Measurements from ENCODE around the gene DRC7. TPM values are rescaled to one million over a fixed set of nuclear protein-coding genes. Genes with fewer than 3 reads are reported as not detected.

The DRC7 gene
- polyA plus RNA-seq, 1 of the 3 experiments (the other 2 are of a cell fraction) = 0.58 TPM

DNA sequence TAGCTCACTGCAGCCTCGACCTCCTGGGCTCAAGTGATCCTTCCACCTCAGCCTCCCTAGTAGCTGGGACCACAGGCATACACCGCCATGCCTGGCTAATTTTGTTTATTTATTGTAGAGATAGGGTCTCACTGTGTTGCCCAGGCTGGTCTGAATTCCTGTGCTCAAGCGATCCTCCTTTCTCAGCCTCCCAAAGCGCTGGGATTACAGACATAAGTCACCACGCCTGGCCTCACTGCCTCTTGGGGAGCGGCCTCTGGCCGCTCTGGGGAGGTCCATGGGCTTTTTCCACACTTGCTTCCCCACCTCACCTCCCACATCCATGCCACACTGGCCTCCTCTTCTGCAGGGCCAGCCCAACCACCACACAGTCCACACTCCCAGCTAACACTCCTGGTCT is 44.8 kb upstream of the DRC7 start:
- DNase-seq = no peak
- Histone ChIP-seq H3K79me2 (ENCODE audit: insufficient read depth) (no peaks in the 10 kb centered on the region), H3K9ac (no peak overlapping the region), H2AFZ (ENCODE audit: low read depth) (no peak overlapping the region), H3K9me3 (no peaks in the 10 kb centered on the region), H3K27ac (ENCODE audit: low read depth in 2 of 2, low read length in 1 of 2) (no peak overlapping the region), H3F3A (replicated peaks; ENCODE audit: insufficient read depth) (peaks cover 3% of the 10 kb centered on the region), H3K27me3 (ENCODE audit: insufficient read depth) (no peaks in the 10 kb centered on the region), H3K4me3 (ENCODE audit: low read depth in 2 of 2, low read length in 1 of 2) (no peak overlapping the region), H3K4me1 (ENCODE audit: control insufficient read depth in 1 of 2, insufficient read depth in 2 of 2, low read depth in 1 of 2, low read length in 1 of 2) (peaks cover 0 to 4% of the 10 kb centered on the region in 2 experiments; a peak in 1 of 4 replicates), H3K36me3 (replicated peaks in 1 of 2; ENCODE audit: control insufficient read depth in 1 of 2, insufficient read depth in 2 of 2, low read length in 1 of 2) (no peaks in the 10 kb centered on the region), H3K4me2 (no peak overlapping the region), H3K9me2 (no peaks in the 10 kb centered on the region), H4K20me1 (ENCODE audit: insufficient read depth) (no peaks in the 10 kb centered on the region)
- no peak for TF ChIP-seq RAD21 (IDR thresholded peaks at IDR 0.05; ENCODE audit: low read length)
- TF ChIP-seq EP300 (IDR thresholded peaks at IDR 0.05; ENCODE audit: borderline replicate concordance in 1 of 2, low read depth in 1 of 2, low read length in 1 of 2) = no peak
- TF ChIP-seq, protein P1, sequence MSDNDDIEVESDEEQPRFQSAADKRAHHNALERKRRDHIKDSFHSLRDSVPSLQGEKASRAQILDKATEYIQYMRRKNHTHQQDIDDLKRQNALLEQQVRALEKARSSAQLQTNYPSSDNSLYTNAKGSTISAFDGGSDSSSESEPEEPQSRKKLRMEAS (IDR thresholded peaks at IDR 0.05; ENCODE audit: low read depth) = no peak
- TF ChIP-seq CHD2 (IDR thresholded peaks at IDR 0.05; ENCODE audit: low read length, partially characterized antibody) = no peak
- TF ChIP-seq, protein P2, sequence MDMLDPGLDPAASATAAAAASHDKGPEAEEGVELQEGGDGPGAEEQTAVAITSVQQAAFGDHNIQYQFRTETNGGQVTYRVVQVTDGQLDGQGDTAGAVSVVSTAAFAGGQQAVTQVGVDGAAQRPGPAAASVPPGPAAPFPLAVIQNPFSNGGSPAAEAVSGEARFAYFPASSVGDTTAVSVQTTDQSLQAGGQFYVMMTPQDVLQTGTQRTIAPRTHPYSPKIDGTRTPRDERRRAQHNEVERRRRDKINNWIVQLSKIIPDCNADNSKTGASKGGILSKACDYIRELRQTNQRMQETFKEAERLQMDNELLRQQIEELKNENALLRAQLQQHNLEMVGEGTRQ (IDR thresholded peaks at IDR 0.05; ENCODE audit: borderline replicate concordance, low read depth, low read length) = no peak
- TF ChIP-seq MEF2A (IDR thresholded peaks at IDR 0.05; ENCODE audit: borderline replicate concordance, low read depth) = no peak
- no peak for TF ChIP-seq SIN3A (IDR thresholded peaks at IDR 0.05; ENCODE audit: borderline replicate concordance, low read depth, low read length)
- TF ChIP-seq, protein P3, sequence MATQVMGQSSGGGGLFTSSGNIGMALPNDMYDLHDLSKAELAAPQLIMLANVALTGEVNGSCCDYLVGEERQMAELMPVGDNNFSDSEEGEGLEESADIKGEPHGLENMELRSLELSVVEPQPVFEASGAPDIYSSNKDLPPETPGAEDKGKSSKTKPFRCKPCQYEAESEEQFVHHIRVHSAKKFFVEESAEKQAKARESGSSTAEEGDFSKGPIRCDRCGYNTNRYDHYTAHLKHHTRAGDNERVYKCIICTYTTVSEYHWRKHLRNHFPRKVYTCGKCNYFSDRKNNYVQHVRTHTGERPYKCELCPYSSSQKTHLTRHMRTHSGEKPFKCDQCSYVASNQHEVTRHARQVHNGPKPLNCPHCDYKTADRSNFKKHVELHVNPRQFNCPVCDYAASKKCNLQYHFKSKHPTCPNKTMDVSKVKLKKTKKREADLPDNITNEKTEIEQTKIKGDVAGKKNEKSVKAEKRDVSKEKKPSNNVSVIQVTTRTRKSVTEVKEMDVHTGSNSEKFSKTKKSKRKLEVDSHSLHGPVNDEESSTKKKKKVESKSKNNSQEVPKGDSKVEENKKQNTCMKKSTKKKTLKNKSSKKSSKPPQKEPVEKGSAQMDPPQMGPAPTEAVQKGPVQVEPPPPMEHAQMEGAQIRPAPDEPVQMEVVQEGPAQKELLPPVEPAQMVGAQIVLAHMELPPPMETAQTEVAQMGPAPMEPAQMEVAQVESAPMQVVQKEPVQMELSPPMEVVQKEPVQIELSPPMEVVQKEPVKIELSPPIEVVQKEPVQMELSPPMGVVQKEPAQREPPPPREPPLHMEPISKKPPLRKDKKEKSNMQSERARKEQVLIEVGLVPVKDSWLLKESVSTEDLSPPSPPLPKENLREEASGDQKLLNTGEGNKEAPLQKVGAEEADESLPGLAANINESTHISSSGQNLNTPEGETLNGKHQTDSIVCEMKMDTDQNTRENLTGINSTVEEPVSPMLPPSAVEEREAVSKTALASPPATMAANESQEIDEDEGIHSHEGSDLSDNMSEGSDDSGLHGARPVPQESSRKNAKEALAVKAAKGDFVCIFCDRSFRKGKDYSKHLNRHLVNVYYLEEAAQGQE (IDR thresholded peaks at IDR 0.05; ENCODE audit: low read depth, low read length) = no peak
- POLR2A ChIA-PET = interaction anchor here (1.3 kb wide), 1 partner anchor 11 kb away, joined by 3 read pairs; no protein-coding TSS in a partner anchor
- CTCF ChIA-PET = interaction anchor here (0.6 to 6.3 kb wide), 37 partner anchors 9 to 337 kb away, joined by 3 to 129 read pairs (median 4); partner anchors contain the start of genes ADGRG3 and KATNB1
- WGBS (ENCODE audit: low lambda C conversion rate) = 82% methylated on average over 7 of the region's 7 CpGs

DNA sequence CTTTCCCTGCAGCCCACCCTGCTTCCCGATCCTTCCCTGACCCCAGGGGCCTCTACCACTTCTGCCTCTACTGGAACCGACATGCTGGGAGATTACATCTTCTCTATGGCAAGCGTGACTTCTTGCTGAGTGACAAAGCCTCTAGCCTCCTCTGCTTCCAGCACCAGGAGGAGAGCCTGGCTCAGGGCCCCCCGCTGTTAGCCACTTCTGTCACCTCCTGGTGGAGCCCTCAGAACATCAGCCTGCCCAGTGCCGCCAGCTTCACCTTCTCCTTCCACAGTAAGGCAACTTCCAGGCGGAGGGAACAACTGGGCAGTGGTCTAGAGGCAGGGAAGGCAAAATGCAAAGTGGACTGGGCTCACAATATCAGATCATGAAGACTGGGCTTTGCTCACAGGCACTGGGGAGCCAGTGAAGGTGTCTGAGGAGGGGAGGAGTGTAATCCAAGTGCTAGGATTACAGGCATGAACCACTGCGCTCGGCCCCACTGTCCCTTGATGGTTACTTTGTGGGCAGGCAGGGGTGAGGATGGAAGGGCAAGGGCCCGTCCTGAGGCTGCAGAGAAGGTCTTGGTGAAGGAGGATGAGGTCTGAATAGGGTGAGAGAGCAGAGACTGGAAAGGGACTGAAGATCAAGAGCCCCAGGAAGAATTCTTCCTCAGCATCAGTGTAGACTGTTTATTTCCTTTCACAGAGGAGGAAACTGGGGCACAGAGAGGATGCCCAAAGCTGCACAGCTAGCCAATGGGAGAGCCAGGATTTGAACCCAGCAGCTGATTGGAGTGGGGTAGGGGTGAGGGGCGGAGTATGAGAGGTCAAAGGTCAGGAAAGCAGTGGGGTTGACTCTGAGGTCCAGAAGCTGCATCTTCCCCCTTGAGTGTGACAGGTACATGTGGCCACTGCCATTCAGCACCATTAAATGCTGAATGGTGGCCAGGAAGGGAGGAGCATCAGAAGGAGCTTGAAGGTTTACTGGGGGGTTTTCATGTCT is 43.0 kb upstream of the DRC7 start:
- Histone ChIP-seq H3K36me3 (replicated peaks in 1 of 2; ENCODE audit: control insufficient read depth in 1 of 2, insufficient read depth in 2 of 2, low read length in 1 of 2) (no peaks in the 10 kb centered on the region), H3K79me2 (ENCODE audit: insufficient read depth) (no peaks in the 10 kb centered on the region), H3F3A (replicated peaks; ENCODE audit: insufficient read depth) (peaks cover 3% of the 10 kb centered on the region), H3K27ac (ENCODE audit: low read depth in 2 of 2, low read length in 1 of 2) (no peak overlapping the region), H3K9me2 (no peaks in the 10 kb centered on the region), H4K20me1 (ENCODE audit: insufficient read depth) (no peaks in the 10 kb centered on the region), H3K9ac (no peak overlapping the region), H3K9me3 (no peaks in the 10 kb centered on the region), H3K4me2 (no peak overlapping the region), H3K4me3 (ENCODE audit: low read depth in 2 of 2, low read length in 1 of 2) (no peak overlapping the region), H3K4me1 (ENCODE audit: control insufficient read depth in 1 of 2, insufficient read depth in 2 of 2, low read depth in 1 of 2, low read length in 1 of 2) (no peaks in the 10 kb centered on the region; a peak in 1 of 4 replicates), H2AFZ (ENCODE audit: low read depth) (no peak overlapping the region), H3K27me3 (ENCODE audit: insufficient read depth) (no peaks in the 10 kb centered on the region)
- POLR2A ChIA-PET = no interaction called here
- DNase-seq = no peak
- 83% methylated on average over 9 of the region's 10 CpGs for WGBS (ENCODE audit: low lambda C conversion rate)
- CTCF ChIA-PET = interaction anchor here (0.7 to 2.1 kb wide), 5 partner anchors 51 to 106 kb away, joined by 3 to 13 read pairs (median 4); no protein-coding TSS in a partner anchor
- TF ChIP-seq NFIC (IDR thresholded peaks at IDR 0.05; ENCODE audit: borderline replicate concordance) = no peak
- TF ChIP-seq RAD21 (IDR thresholded peaks at IDR 0.05; ENCODE audit: low read length) = 0 out of 2 replicates have a peak, but pooled peaks have one; percentile 8
